GM19463 (cell line): ENCODE measurements around the gene SIAH3.

Experiments used
- ATAC-seq: cut with Tn5 transposase; IDR thresholded peaks from one replicate; pipeline ENCODE4 v1.9.1; 2021; ENCODE audit warnings: mild to moderate bottlenecking, moderate library complexity; ENCODE audit not compliant: unreplicated experiment

The SIAH3 gene

GRCh38 chr13:45744979-45745378, 106.6 kb downstream of the SIAH3 start:
- no peak for ATAC-seq

GRCh38 chr13:45742985-45743384, 108.6 kb downstream of the SIAH3 start:
- ATAC-seq = no peak

- ATAC-seq = no peak
These were observed 114.0 kb downstream of the SIAH3 start for GRCh38 chr13:45737571-45738017.

- ATAC-seq = no peak
These were observed 118.2 kb downstream of the SIAH3 start for GRCh38 chr13:45733361-45733760.

GRCh38 chr13:45732916-45733315, 118.6 kb downstream of the SIAH3 start:
- no peak for ATAC-seq

DNA sequence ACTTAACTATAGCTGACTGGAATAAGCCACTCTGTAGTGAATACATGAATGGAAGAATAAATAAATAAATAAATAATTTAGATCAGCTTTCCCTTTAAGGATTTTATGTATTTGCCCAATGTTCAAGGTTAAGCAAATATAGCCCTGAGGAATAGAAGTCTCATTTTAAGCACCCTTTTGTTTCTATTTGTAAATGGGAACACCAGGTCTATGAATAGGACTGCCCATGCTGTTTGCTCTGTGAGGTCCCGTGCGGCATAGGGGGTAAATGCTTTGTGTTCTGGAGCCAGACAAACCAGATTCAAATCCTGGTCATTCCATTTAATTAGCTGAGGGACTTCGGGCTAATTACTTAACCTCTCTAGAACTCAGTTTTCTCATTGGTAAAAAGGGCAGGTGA, 120.1 kb downstream of the SIAH3 start:
- ATAC-seq = no peak

DNA sequence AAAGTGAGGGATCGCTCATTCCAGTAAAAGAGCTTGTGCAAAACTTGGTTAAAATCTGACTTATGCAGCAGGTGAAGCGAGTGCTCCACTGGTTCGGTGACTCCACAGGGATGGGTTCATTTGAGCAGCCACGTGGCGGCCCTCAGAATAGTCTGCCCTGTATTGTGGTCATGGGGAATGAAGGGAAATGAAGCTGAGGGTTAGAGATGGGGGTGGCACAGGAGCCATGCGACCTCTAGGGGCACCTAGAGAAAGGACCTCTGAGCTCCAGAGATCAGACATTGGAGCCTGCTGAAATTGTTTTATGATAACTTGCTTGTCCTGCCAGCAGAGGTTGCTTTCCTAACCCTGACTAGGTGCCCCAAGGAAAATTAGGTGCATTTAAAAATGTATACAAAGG, 122.8 kb downstream of the SIAH3 start:
- ATAC-seq = no peak
